ENCODE data around the gene MAGI3.
"Not testable (repeated sequence)": the region's sequence is repeated elsewhere in the genome, so short reads cannot be mapped to it uniquely, and the experiment has no call there.

Gene MAGI3

DNA sequence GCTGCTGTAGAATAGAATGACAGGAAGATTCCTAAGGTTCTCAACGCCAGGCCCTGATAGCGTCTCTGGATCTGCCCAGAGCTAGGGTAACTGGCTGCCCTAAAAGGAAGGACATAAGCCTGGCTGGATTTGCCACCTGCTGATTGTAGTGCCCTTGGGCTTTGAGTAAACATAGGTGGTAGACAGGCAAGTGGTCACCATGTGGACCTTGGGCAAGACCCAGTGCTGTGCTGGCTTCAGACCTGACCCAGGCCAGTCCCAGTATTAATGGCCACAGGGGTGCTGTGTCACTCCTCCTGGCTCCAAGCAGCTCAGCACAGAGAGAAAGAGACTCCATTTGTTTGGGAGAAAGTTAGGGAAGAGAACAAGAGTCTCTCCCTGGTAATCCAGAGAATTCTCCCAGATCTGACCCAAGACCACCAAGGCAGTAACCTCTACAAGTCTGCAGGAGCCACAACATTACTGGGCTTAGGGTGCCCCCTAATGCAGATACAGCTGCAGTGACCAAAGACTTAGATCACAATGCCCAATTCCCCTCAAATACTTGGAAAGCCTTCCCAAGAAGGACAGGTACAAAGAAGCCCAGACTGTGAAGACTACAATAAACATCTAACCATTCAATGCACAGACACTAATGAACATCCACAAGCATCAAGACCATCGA lies 324.4 kb downstream of the MAGI3 start:
- FAIRE-seq: no peak

DNA sequence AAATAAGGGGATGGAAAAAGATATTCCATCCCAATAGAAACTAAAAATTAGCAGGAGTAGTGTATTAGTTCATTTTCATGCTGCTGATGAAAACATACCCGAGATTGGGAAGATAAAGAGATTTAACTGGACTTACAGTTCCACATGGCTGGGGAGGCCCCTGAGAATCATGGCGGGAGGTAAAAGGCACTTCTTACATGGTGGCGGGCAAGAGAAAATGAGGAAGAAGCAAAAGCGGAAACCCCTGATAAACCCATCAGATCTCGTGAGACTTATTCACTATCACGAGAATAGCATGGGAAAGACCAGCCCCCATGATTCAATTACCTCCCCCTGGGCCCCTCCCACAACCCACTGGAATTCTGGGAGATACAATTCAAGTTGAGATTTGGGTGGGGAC lies 327.2 kb downstream of the MAGI3 start:
- FAIRE-seq: not testable (repeated sequence)

- FAIRE-seq: not testable (repeated sequence)
Measured at GRCh38 chr1:113718621-113719020, 328.3 kb downstream of the MAGI3 start.

- no peak for FAIRE-seq
Measured at GRCh38 chr1:113721010-113721409, 330.7 kb downstream of the MAGI3 start.

GRCh38 chr1:113732802-113733201 lies 342.5 kb downstream of the MAGI3 start:
- no peak for FAIRE-seq

DNA sequence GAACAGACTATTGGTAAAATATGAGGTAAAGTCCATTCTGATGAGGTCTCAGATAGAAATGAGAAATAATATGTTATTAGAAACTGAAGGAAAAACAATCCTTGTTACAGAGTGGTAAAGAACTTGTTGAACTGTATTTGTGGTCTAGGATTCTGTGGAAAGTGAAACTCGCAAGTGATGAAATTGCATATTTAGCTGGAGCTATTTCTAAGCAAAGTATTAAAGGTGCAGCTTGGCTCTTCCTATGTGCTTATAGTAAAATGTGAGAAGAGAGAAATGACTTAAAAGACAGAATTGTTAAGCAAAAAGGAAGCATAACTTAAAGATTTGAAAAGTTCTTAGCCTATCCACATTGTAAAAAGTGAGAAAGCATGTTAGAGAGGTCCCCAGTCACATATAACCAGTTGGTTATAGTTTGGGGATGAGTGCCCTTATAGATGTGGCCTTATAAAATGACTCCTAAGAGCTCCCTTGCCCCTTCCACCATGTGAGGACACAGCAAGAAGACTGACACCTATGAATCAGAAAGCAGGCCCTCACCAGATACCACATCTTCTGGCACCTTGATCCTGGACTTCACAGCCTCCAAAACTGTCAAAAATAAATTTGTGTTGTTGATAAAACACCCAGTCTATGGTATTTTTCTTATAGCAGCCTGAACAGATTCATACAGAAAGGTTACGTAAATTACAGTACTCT lies 344.2 kb downstream of the MAGI3 start:
- FAIRE-seq: no peak
